Naive B cell (primary cell): ENCODE measurements around the gene ADGRF1. TPM values are rescaled to one million over a fixed set of nuclear protein-coding genes. Genes with fewer than 3 reads are reported as not detected.

Experiments
- ATAC-seq, 2 donors: fragments of 150-1000 bp; cut with Tn5 transposase; 2 replicates each; pipeline ENCODE4 v1.10.0; 2021; ENCODE audit warnings: low read depth in 2 of 2, mild to moderate bottlenecking in 2 of 2, moderate library complexity in 2 of 2
- DNase-seq: peaks from one replicate; pipeline ENCODE4 v3.0.0; 2022
- H3K27ac Mint-ChIP-seq, 6 donors: one replicate each; pipeline ENCODE4 v1.8.0; 2020 to 2022; ENCODE audit warnings: mild to moderate bottlenecking in 6 of 6, mixed read lengths in 6 of 6, moderate library complexity in 5 of 6, inconsistent platforms in 2 of 6
- H3K27me3 Mint-ChIP-seq, 3 donors: one replicate each; pipeline ENCODE4 v1.8.0; 2021 to 2022; ENCODE audit warnings: mixed read lengths in 3 of 3, mild to moderate bottlenecking in 1 of 3
- H3K36me3 Mint-ChIP-seq, 2 donors: one replicate each; pipeline ENCODE4 v1.8.0; 2020 to 2022; ENCODE audit warnings: mixed read lengths in 2 of 2, inconsistent platforms in 1 of 2, mild to moderate bottlenecking in 1 of 2
- H3K4me1 Mint-ChIP-seq, 3 donors: one replicate each; pipeline ENCODE4 v1.8.0; 2020 to 2022; ENCODE audit warnings: mixed read lengths in 3 of 3, inconsistent platforms in 1 of 3, mild to moderate bottlenecking in 1 of 3, moderate library complexity in 1 of 3
- H3K4me3 Mint-ChIP-seq, 8 donors: one replicate each; pipeline ENCODE4 v1.8.0; 2020 to 2022; ENCODE audit warnings: mild to moderate bottlenecking in 8 of 8, mixed read lengths in 8 of 8, moderate library complexity in 8 of 8, inconsistent platforms in 2 of 8
- H3K9me3 Mint-ChIP-seq, 7 donors: one replicate each; pipeline ENCODE4 v1.8.0; 2020 to 2022; ENCODE audit warnings: mixed read lengths in 7 of 7, mild to moderate bottlenecking in 5 of 7, inconsistent platforms in 2 of 7, moderate library complexity in 1 of 7
- polyA plus RNA-seq, 6 donors: library from polyadenylated mRNA; unstranded; fragments of 300-500 nt; fragmentation: Illumina TruSeq; gene quantifications; one replicate each; pipeline ENCODE4 v1.2.3, GENCODE V29; 2021; ENCODE audit warnings: low read depth in 6 of 6

The ADGRF1 gene
- polyA plus RNA-seq, 6 donors from 2014 or later = not detected

DNA sequence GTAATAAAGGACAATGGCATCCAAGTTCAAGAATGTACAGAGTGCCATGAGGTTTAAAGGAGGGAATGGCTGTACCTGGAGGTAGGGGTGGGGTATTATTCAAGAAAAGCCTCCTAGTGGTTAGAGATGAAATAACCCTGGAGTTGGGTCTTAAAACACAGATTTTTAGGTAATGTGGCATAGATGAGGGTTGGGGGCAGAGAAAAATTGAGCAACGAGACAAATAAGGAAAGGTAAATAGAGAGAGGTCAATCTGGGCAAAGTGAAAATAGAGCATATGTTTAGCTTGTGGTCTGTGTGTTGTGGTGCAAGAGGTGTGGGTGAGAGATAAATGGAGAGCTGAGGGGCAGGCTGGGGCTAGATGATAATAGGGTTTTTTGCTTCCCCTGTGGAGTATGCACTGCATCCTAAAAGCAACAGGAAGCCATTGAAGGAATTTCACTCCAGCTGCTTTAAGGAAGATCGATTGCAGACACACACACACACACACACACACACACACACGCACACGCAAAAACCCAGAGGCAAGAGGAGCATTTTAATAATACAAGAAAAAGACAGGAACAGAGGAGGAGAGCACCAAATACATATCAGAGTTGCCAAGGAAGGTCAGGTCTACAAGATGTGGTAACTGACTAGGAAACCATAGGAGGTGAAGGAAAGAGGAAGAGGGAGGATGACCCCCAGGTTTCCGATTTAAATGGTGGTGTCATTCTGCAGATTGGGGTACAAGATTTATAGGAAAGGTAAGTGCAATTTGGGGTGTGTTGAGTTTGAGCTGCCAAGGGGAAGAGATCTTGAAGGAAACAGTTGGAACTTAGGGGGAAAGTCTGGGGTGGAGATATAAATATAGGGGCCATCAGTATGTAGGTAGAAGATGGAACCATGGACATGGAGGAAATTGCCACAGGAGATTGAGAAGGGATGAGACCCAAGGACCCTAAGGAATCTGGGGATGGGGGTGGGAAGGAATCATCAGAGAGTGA lies 31.3 kb upstream of the ADGRF1 start:
- H3K4me1 Mint-ChIP-seq = no peaks in the 10 kb centered on the region
- peaks cover 0 to 2% (median 0%) of the 10 kb centered on the region in 7 donors for H3K9me3 Mint-ChIP-seq
- DNase-seq = no peak

DNA sequence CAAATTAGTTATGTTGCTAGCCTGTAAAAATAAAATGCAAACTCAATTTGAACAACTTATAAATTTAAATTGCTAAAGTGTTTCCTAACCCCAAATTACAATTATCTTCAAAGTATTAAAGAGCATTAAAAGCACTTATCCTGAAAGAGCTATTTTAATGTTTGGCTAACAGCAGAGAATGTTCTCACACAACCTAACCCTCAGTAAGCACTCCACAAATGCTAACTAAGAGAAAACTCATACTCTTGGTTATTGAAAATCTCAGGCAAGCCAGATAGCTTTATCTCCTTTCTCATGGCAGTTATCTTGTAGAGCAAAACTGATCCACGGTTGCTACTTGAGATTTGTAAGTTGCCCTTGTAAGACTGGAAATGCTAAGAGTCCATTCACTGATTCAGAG lies 30.5 kb upstream of the ADGRF1 start:
- Mint-ChIP-seq H3K4me3 (no peak overlapping the region), H3K9me3 (peaks cover 0 to 2% (median 0%) of the 10 kb centered on the region in 7 donors), H3K27ac (no peak overlapping the region), H3K4me1 (no peaks in the 10 kb centered on the region), H3K36me3 (no peaks in the 10 kb centered on the region), H3K27me3 (peaks cover 0 to 10% (median 4%) of the 10 kb centered on the region in 3 donors)
- DNase-seq (no peak), ATAC-seq (no peak)

More for the DNA sequence above, 31.3 kb upstream of the ADGRF1 start:
- Mint-ChIP-seq H3K36me3 (no peaks in the 10 kb centered on the region), H3K4me3 (no peak overlapping the region), H3K27me3 (peaks cover 0 to 10% (median 8%) of the 10 kb centered on the region in 3 donors), H3K27ac (no peak overlapping the region)
- no peak for ATAC-seq

- ATAC-seq = no peak
- Mint-ChIP-seq H3K4me3 (no peak overlapping the region), H3K27ac (no peak overlapping the region), H3K36me3 (no peaks in the 10 kb centered on the region), H3K27me3 (peaks cover 0 to 10% (median 4%) of the 10 kb centered on the region in 3 donors), H3K9me3 (peaks cover 0 to 2% (median 0%) of the 10 kb centered on the region in 7 donors), H3K4me1 (no peaks in the 10 kb centered on the region)
- DNase-seq = no peak
Measured at GRCh38 chr6:47071681-47072080, 29.5 kb upstream of the ADGRF1 start.

- no peak for ATAC-seq
- H3K4me3 Mint-ChIP-seq = no peak overlapping the region
- peaks cover 0 to 4% (median 2%) of the 10 kb centered on the region in 3 donors for H3K27me3 Mint-ChIP-seq
- H3K4me1 Mint-ChIP-seq = no peaks in the 10 kb centered on the region
- H3K36me3 Mint-ChIP-seq = no peaks in the 10 kb centered on the region
- peaks cover 0 to 2% (median 0%) of the 10 kb centered on the region in 7 donors for H3K9me3 Mint-ChIP-seq
- DNase-seq = no peak
- no peak overlapping the region for H3K27ac Mint-ChIP-seq
Measured at GRCh38 chr6:47070461-47070860, 28.3 kb upstream of the ADGRF1 start.

DNA sequence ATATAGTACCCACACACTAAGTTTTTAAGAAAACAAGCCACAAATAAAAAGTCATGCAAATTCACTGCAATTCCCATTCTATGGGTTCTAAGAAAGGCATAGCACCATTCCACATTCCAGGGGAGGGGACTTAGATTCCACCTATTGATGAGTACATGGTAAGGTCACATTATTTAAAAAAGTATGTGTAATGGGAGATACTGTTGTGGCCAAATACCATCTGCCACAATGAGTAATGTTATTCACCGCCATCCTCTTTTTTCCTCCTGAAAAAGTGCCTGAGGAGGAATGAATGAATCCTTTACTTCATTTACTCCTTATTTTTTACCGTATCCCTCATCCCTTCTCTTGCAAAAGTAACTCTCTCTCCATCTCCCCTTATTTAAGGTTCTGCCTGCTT lies 27.0 kb upstream of the ADGRF1 start:
- Mint-ChIP-seq H3K4me3 (no peak overlapping the region), H3K9me3 (no peaks in the 10 kb centered on the region), H3K4me1 (no peaks in the 10 kb centered on the region), H3K27ac (no peak overlapping the region), H3K27me3 (no peaks in the 10 kb centered on the region), H3K36me3 (no peaks in the 10 kb centered on the region)
- no peak for ATAC-seq
- DNase-seq = no peak

DNA sequence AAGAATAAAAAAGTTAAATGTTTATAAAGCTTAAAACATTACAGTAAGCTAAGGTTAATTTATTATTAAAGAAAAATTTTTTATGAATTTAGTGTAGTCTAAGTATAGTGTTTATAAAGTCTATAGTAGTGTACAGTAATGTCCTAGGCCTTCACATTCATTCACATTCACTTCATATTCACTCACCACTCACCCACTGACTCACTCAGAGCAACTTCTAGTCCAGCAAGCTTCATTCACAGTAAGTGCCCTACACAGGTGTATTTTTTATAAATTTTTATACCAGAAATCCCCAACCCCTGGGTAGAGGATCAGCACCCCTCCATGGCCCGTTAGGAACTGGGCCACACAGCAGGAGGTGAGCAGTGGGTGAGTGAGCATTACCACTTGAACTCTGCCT lies 24.3 kb upstream of the ADGRF1 start:
- H3K9me3 Mint-ChIP-seq = peaks cover 0 to 2% (median 0%) of the 10 kb centered on the region in 7 donors
- H3K4me1 Mint-ChIP-seq = no peaks in the 10 kb centered on the region
- H3K27me3 Mint-ChIP-seq = peaks cover 0 to 11% (median 0%) of the 10 kb centered on the region in 3 donors
- no peaks in the 10 kb centered on the region for H3K36me3 Mint-ChIP-seq
- no peak overlapping the region for H3K4me3 Mint-ChIP-seq
- DNase-seq = no peak
- no peak for ATAC-seq
- no peak overlapping the region for H3K27ac Mint-ChIP-seq

GRCh38 chr6:47064274-47064673 lies 22.1 kb upstream of the ADGRF1 start:
- Mint-ChIP-seq H3K36me3 (no peaks in the 10 kb centered on the region), H3K4me3 (no peak overlapping the region), H3K27me3 (peaks cover 0 to 11% (median 0%) of the 10 kb centered on the region in 3 donors), H3K27ac (no peak overlapping the region), H3K9me3 (peaks cover 0 to 2% (median 0%) of the 10 kb centered on the region in 7 donors), H3K4me1 (no peaks in the 10 kb centered on the region)
- DNase-seq (no peak), ATAC-seq (no peak)

- Mint-ChIP-seq H3K27me3 (peaks cover 0 to 11% (median 0%) of the 10 kb centered on the region in 3 donors), H3K9me3 (peaks cover 0 to 2% (median 0%) of the 10 kb centered on the region in 7 donors), H3K4me1 (no peaks in the 10 kb centered on the region), H3K27ac (no peak overlapping the region), H3K4me3 (no peak overlapping the region), H3K36me3 (no peaks in the 10 kb centered on the region)
- no peak for ATAC-seq
- no peak for DNase-seq
Measured at GRCh38 chr6:47062346-47062745, 20.2 kb upstream of the ADGRF1 start.

- Mint-ChIP-seq H3K27ac (no peak overlapping the region), H3K4me3 (no peak overlapping the region), H3K36me3 (no peaks in the 10 kb centered on the region), H3K4me1 (no peaks in the 10 kb centered on the region), H3K27me3 (peaks cover 0 to 11% (median 0%) of the 10 kb centered on the region in 3 donors), H3K9me3 (peaks cover 0 to 2% (median 0%) of the 10 kb centered on the region in 7 donors)
- ATAC-seq (no peak), DNase-seq (no peak)
Measured at GRCh38 chr6:47061309-47062300, 19.5 kb upstream of the ADGRF1 start.

DNA sequence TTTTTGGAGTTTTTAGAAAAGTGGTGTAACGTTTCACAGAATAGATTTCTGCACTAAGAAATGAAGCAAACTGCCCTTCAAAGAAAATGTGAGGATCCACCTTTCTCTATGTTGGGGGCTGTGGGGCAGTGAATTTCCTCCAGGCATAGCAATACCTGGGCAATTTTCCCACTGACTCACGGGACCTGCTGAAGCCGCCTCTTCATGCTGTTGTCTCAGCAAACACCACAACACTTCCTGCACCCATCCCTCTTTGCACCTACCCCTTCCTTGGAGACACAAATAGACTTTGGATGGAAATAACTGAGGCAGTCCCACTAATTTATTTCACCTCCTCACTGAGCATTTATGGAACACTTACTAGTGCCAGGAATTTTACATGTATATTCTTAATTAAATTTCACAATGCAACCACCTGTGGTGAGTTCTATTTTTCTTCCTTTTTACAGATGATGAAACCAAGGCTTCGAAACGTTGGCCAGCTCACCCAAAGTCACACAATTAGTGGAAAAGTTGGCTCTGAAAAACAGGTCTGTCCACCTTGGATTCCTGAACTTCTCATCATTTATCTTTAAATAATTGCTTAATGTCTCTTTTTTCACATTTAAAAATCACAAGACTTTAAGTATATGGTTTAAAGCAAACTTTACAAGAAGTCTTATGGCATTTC lies 17.2 kb upstream of the ADGRF1 start:
- peaks cover 0 to 11% (median 0%) of the 10 kb centered on the region in 3 donors for H3K27me3 Mint-ChIP-seq
- no peak overlapping the region for H3K4me3 Mint-ChIP-seq
- H3K9me3 Mint-ChIP-seq = peaks cover 0 to 4% (median 0%) of the 10 kb centered on the region in 7 donors
- H3K27ac Mint-ChIP-seq = no peak overlapping the region
- ATAC-seq = no peak
- H3K36me3 Mint-ChIP-seq = no peaks in the 10 kb centered on the region
- DNase-seq = no peak
- no peaks in the 10 kb centered on the region for H3K4me1 Mint-ChIP-seq

GRCh38 chr6:47057830-47058540 lies 15.9 kb upstream of the ADGRF1 start:
- ATAC-seq (no peak), DNase-seq (no peak)
- no peaks in the 10 kb centered on the region for H3K36me3 Mint-ChIP-seq
- no peak overlapping the region for H3K27ac Mint-ChIP-seq
- H3K9me3 Mint-ChIP-seq = peaks cover 0 to 8% (median 0%) of the 10 kb centered on the region in 7 donors
- no peaks in the 10 kb centered on the region for H3K4me1 Mint-ChIP-seq
- no peak overlapping the region for H3K4me3 Mint-ChIP-seq
- peaks cover 0 to 9% (median 0%) of the 10 kb centered on the region in 3 donors for H3K27me3 Mint-ChIP-seq

GRCh38 chr6:47056832-47057231 lies 14.7 kb upstream of the ADGRF1 start:
- Mint-ChIP-seq H3K27me3 (no peaks in the 10 kb centered on the region), H3K9me3 (peaks cover 0 to 8% (median 0%) of the 10 kb centered on the region in 7 donors), H3K4me3 (no peak overlapping the region), H3K27ac (peak overlapping the region in 1 of 6 donors; percentile 8), H3K4me1 (no peaks in the 10 kb centered on the region), H3K36me3 (no peaks in the 10 kb centered on the region)
- DNase-seq = no peak
- no peak for ATAC-seq
